Eye (tissue), 1 donor: Measurements from ENCODE around the gene TTC39C.

Experiments
- DNase-seq: peaks from one replicate; pipeline ENCODE4 v3.0.0-alpha.2; 2015

The TTC39C gene

DNA sequence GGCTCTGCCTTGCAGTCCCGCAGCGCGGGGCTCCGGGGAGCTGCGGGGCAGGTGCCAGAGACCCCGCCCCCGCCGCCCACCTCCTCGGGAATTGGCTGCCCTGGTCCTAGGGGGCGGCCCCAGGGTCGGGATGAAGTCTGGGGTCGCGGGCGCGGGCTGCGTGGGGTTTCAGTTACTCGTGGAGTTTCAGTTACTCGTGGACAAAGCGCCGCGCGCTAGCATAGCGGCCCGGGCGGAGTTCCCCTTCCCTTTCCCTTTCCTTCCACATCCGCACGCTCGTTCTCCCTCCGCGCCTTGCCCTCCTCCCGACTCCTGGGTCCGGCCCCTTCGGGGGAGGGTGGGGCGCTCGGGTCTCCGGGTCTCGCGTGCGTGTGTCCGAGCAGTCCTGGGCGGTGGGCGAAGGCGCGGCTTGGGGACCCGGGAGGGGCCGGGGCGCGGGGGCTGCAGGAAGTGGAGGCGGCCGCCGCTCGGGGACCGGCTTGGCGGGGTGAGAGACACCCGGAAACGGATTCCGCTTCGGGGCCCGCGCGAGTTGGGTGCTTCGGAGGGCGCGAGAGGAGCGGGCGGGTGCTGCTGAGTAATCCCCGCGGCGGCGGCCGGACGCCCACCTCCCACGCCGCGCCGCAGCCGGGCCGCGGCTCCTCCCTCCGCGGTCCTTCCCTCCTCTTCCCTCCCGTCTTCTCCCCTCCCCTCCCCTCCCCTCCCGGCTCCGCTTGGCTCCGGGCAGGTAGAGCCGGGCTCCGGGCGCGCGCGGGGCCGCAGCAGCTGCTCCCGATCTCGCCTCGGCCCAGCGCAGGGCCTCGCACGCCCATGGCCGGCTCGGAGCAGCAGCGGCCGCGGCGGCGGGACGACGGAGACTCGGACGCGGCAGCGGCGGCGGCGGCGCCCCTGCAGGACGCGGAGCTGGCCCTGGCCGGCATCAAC lies at the start of gene TTC39C:
TTC39C (plus strand) TSS at position 693 of the 924 bp plus-strand sequence; CDS start at position 811, 118 bp downstream.
- peak; percentile 86 for DNase-seq

DNA sequence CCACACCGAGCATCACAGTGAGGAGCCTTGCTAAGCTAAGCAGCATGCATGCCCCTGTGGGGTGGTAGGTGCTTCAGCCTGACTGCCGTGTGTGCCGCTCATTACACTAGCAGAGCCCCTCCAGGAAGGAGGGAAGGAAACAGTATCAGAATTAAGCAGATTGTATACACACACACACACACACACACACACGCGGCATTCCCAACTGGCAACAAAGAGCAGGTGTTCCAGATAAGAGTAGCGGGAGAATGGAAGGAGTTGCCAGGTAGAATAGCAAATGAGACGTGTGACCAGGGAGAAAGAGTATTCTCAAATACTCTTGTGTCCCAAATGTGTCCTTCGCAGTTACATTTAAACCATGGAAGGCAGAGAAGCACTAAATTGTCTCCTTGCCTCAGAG lies 47.6 kb upstream of the TTC39C start:
- no peak for DNase-seq

DNA sequence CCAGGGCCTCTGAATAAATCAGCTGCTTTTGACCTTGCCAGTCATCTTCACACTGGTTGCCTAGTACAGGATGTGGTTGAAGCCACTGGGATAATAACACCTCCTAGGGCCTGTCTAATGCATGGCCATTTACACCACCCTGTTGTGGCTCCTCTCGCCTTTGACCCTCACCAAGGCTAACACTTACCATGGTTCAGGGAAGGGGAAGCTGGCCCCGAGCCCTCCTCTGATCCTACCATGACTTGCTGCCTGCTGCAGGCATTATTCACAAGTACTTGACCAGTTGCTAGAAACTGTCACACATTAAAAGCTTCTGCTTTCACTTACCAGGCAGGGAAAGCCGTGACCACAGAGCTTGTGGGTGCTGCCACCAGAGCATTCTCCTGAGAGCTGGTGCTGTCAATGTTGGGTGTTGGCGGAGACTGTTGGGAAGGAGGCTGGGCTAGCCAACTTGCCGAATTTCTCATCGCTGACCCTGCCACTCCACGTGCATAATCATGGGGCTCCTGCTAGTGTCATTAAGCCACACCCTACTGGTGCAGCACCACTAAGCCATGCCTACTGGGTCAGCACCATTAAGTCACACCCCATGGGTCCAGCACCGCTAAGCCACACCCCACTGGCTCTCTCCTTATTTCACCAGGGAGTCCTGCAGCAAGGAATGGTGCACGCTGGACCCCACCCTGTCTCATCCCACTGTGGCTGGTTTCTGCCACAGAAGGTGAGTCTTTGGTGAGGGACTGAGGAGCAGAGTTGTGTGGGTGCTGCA lies 47.0 kb upstream of the TTC39C start:
- no peak for DNase-seq

DNA sequence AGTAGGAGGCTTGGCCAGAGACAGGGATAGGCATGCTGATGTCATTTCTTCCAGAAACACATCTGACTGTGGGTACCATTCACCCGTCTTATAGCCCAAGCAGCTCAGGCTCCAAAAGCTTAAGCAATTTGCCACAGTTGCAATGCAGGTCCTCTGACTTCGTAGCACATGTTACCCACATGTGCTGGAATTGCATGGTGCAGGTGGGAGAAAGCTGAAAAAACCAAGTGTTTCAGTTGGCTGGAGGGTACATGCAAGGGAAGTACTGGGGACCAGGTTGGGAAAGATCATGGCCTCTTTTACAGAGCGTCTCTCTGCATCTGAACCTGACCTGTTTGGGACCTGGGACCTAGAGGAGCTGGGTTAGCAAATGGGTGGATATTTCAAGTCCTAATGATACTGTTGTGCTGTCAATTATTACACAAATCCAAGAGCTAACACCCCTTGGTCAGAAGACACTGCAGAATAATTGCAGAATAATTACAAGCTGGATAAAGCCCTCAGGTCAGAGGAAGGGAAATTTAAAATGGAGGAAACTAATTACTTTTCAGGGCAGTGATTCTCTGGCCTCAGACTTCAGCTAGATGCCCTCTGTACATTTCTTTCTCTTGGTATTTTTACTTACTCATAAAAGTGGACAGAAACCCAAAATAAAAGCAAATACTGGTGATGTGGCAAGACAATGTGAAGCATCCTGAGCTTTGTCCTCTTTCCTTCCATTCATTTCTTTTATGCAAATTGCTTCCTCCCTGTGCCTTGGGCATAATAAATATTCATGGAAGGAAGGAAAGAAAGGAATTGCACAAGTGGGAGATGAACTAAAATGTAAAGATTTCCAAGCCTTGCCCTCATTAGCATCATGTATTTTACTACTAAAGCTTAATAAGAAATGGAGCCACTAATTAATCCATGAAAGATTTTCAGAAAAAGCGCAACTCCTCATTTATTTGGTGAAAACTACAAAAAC lies 45.6 kb upstream of the TTC39C start:
- no peak for DNase-seq

DNA sequence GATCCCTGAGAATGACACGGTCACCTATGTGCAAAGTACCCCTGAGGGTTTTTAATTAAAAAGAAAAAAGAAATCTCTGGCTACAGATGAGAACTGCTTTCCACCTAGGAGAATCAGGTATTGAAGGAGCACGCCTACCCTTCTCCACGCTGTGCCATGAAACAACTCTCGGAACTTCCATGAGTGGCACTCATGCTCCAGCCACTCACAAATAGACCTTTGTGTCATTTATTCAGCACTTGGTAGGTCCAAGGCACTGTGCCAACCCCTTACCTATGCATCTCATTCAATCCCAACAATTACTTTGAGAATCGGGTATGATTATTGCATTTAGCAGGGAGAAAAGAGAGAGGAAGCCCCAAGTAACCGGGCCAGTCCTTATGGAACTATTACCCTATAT lies 44.9 kb upstream of the TTC39C start:
- DNase-seq, result no peak

DNA sequence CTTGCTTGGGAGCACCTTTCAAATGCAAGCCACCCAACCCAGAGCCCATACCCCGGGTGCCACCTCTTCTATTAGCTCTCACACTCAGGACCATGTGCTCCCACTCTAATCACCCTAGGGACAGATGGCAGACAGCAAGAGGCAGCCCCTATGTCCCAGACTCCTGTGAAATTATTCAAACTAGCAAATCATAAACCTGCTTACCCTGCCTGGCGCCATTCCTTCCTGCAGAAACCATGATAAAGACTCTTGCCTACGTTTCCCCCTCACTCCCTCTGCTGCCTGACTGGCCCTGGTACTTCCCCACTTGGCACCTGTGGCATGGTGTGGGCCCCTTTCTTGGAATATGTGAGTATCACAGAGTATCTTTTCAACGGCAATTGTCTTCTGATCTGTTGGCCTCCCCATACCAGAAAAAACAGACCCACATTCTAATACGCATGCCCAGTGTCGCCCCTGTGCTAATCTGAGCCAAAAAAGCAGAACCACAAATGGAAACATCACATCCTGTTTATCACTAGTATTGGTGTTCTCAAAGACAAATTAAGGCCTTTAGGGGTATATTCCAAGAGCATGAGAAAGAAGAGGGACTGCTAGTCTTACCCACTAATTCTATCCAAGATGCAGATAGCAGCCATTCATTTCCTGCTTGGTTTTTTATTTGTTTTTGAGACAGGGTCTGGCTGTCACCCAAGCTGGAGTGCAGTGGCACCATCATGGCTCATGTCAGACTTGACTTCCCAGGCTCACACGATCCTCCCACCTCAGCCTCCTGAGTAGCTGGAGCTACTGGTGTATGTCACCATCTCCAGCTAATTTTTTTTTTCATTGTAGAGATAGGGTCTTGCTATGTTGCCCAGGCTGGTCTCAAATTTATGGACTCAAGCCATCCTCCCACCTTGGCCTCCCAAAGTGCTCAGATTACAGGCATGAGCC lies 44.1 kb upstream of the TTC39C start:
- no peak for DNase-seq

DNA sequence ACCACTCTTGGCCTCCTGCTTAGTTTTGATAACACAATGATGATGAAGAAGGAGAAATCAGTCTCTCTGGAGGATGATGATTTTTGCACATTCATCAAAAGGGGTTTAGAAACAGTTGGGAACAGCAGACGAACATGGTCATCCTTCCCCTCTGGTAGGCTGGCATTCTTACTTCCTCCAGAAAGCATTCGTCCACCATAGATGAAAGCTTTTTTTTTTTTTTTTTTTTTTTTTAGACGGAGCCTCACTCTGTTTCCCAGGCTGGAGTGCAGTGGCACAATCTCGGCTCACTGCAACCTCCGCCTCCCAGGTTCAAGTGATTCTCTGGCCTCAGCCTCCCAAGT lies 43.5 kb upstream of the TTC39C start:
- no peak for DNase-seq

DNA sequence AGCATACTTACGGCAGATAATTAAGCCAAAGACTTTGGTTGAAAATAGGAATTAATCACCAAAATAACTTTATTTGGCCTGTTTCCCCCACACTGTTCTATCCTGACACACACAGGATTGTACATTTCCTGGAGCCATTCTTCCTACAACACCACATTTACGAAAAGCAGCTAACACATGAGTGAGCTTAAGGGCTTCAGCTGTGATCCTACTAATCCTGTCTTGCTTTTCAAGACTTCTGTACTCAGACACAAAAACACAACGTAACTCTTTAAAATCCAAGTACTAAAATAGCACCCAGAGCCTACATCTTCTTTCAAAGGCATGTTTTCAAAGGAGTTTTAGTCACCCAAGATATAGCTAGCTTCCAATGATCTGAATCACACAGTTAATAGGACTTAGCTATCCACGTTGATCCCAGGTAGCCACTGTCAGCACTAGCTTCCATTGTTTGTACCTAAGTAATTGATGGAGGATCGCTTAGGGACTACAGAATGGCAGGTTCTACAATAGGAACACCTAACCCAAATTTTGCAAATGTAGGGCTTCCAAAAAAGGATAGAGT lies 42.8 kb upstream of the TTC39C start:
- peak; percentile 32 for DNase-seq

DNA sequence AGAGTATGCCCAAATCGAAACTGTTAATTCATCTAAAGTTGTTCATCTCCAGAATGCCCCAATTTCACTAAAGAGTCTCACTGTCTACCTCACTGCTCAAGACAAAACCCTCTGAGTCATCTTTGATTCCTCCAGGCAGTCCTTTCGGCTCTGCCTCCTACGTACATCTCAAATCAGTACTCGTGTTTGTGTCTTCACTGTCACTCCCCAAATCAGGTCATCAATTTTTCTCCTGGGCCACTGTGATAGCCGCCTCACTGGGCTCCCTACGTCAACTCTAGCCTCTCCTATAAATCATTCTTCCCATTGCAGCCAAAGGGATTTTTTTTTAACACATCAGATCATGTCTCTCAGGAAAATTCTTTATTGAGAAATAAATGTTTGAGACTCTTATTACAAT lies 42.1 kb upstream of the TTC39C start:
- DNase-seq, result no peak

DNA sequence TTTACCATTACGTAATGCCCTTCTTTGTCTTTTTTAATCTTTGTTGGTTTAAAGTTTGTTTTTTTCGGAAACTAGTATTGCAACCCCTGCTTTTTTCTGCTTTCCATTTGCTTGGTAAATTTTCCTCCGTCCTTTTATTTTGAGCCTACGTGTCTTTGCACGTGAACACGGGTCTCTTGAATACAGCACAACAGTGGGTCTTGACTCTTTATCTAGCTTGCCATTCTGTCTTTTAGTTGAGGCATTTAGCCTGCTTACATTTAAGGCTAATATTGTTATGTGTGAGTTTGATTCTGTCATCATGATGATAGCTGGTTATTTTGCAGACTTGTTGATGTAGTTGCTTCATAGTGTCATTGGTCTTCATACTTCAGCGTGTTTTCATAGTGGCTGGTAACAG lies 37.5 kb upstream of the TTC39C start:
- no peak for DNase-seq

DNA sequence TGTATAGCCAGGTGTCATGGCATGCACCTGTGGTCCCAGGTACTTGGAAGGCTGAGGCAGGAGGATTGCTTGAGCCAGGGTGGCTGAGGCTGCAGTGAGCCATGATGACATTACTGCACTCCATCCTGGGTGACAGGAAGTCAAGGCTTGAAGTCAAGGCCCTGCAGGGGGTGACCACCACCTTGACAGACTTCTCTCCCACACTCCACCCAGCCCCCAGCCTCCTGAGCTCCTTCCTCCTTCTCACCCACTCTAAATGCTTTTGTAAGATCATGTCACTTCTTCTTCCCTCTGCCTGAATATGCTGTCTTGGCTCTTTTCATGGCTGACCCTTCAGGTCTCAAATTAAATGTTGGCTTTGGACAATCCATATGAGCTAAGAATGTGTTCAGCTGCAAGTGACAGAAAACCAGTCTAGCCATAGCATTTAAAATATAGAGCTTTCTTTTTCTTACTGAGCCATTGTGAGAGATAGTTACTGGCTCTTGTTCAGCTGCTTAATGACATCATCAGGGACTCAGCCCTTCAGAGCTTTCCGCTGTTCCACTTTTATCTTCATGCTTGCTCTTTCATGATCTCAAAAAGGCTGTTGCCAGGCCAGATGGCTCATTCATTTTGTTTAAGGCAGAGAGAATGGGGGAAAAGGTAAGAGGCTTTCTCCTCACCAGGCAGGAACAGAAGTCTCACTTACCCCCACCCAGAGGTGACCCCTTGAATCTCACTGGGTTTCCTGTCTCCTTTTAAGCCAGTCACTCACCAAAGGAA lies 36.7 kb upstream of the TTC39C start:
- DNase-seq, result no peak

DNA sequence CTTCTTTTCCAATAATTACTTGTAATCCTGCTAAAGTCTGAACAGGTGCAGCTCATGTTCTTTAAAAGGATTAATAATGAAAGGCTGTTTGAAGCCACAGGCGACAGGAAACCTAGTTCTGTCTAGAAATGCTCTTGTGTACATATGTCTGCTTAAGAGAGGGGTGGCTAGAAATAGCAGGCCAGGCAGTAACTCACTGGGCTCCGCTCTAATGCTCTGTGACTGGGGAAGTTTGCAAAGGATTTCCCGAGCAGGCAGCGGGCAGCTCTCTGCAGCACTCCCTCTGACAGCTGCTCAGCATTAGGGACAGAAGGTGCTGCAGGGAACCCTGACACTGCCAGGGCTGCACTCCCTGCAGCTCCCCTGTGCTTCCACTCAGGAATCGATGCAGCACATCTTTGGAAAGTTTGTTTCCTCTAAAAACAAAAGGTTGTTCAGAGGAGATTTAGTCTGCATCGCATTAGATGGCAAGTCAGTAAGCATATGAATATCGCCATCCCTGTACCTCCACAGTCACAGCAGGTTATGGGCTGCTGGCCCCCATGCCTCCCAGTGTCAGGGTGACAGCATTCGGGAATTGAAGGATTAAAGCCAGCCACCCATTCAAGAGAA lies 33.1 kb upstream of the TTC39C start:
- DNase-seq, result peak; percentile 51

DNA sequence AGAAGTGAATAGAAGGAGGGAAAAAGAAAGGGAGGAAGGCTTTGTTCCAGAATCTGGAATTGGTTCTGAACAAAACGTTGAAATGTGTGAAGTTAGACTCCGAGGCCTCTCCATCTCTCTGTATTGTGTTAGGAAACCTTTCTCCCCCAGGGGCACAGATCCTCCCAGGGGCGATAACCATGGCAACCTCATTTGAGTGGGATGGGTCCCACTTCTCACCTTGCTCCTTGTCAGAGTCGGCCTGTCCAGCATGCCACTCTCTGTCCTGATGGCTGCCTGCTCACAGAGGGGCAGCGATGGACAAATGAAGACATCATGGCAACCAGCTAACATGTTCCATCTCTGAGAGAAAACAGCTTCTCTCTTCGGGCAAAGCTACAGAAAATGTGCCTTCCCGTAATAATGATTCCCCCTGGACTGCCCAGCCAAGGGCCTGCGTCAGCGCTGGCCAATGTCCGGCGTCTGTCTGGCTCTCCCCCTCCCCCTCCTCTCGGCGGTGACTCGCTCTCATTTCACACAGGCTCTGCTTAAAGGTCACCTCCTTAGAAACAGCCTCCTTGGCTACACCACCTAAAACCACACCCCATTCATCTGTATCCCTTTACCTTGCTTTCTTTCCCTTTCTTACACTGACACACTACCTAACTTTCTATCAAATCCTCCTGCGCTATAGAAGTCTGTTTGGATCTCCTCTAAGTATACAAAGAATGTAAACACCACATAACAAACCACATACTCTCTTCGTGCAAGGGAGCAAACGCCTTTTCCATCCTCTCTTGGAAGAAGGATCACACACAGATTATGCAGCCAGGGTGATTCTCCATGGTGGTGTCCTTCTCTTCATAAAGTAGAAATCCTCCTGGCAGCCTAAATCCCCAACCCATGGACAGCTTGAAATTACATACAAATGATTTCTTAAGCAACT lies 32.1 kb upstream of the TTC39C start:
- peak; percentile 68 for DNase-seq

DNA sequence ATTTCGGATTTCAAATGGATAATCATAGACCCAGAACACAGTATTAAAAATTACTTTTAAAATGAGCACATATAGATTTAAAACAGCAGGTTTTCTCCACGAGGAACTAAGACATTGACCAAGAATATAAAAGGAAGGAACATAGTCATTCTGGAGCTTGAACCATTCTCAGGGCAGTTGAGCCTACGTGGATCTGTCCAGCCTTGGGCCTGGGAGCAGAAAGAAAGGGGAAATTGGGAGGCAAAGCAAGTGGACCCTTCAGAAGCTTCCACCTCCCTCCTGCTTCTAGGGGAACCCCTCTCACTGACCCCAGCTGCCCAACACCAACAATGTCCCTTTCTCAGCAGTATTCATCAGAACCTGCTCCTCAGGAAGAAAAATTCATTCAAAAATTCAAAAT lies 31.4 kb upstream of the TTC39C start:
- no peak for DNase-seq

DNA sequence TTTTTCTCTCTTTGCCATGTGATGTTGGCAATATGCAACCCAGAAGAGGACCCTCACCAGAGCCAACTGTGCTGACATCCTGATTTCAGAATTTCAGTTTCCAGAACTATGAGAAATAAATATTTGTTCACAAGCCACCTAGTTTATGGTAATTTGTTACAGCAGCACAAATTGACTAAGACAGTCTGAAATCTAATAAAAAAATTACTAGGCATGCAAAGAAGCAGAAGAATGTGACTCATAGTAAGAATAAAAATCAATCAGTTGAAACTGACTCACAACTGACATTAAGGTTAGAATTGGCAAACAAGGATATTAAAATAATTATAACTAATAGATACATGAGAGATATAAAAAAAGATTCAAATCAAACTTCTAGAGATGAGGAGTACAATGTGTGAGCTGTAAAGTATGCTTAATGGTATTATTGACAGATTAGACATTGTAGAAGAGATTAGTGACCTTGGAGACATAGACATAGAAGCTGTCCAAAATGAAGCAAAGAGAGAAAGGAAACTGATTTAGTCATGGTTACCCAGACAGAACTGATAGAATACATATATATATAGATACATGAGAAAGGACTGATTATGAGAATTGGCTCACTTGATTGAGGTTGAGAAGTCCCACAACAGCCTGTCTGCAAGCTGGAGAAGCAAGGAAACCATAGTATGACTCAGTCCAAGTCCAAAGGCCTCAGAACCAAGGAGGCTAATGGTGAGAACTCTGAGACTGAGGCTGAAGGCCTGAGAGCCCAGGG lies 27.8 kb upstream of the TTC39C start:
- DNase-seq, result no peak

DNA sequence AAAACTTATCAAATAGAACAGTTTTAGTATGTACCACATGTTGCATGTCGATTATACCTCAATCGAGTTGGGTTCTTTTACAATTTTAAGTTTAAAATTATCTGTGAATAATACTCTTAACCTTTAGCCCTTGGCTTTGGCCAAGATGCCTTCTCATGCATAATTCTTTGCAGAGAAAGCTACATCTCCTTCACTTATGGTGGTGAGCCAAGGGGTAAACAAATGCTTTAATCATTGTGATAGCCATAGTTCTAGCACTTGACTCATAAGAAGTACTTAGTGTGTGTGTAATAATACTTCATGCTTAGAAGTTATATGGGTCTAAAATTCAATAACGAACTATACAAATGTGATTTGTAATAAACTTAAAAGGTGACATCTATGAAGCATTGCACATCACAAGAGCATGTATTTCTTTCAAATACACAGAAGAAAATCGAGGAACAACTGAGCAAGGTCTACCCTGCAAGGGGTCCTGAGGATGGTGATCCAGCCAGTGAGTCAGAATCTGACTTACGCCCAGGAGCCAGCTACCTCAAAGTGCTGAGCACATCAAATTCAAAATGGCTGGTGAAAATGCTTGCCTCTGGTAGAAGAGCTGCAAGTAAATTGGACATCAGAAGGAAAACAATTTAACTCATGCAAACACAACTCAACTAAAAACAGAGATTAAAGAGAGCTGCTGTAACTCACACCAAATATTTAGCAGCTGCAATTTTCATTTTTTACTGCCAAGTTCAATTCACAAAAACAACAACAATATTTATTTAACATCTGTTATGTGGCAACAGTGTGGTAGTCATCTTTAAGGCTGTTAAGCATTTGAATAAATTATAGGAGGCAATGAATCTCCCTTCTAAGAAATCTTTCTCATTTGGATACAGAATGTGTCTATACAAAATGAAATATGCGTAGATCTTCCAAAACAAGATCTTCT lies 23.8 kb upstream of the TTC39C start:
- DNase-seq, result no peak
